ENCODE results near the gene PRKG1.

The PRKG1 gene

GRCh38 chr10:51640120-51640819 is 566.0 kb downstream of the PRKG1 start:
- intact Hi-C loops (cut with DNase I): no loop called here
- DNase-seq: no peak

GRCh38 chr10:51642581-51642980 is 568.3 kb downstream of the PRKG1 start:
- peak in 1 of 42 donors; percentile 12 for DNase-seq
- intact Hi-C loops (cut with DNase I): no loop called here

GRCh38 chr10:51643734-51644133 is 569.4 kb downstream of the PRKG1 start:
- no peak for DNase-seq
- intact Hi-C loops (cut with DNase I): no loop called here

GRCh38 chr10:51649064-51649463 is 574.8 kb downstream of the PRKG1 start:
- intact Hi-C loops (cut with DNase I): no loop called here
- DNase-seq: no peak

GRCh38 chr10:51651063-51651462 is 576.8 kb downstream of the PRKG1 start:
- intact Hi-C loops (cut with DNase I): no loop called here
- no peak for DNase-seq

- DNase-seq: no peak
- intact Hi-C loops (cut with DNase I): no loop called here
Observed at GRCh38 chr10:51653025-51653424, 578.7 kb downstream of the PRKG1 start.

GRCh38 chr10:51654918-51655317 is 580.6 kb downstream of the PRKG1 start:
- intact Hi-C loops (cut with DNase I): no loop called here
- peak in 1 of 42 donors; percentile 10 for DNase-seq

DNA sequence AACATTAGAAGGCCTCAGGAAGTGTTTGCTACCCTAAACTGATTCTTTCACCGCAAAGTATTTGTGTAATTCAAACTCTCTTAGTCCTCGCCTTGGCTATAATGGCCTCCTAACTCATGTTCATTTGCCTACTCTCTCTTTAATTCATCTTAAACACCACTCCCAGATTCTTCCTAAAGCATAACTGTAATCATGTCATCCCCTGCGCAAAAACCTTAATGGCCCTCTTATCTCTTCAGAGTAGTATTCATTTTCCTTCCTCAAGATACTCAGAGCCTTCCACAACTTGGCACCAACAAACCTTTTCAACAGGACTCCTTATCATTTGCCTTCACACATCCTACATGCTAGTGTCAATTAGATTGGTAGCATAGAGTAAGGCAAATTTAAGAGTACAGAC is 582.2 kb downstream of the PRKG1 start:
- no peak for DNase-seq
- intact Hi-C loops (cut with DNase I): no loop called here

DNA sequence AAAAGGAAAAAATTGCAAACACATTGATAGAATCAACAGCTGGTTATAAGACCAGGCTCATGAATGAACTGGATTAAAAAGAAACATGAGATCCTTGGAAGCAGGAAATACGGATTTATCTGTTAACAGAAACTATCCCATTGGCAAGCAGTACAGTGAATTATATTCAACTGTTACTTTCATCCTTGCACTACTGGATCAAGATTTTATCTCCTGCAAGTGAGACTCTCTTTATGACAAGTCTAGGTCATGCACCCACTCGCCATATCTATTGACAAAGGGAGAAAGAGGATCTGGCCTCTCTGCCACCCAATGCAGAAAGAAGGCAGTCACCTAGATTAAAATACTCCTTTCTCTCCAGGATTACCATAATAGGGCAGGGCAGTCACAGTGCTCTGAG is 583.7 kb downstream of the PRKG1 start:
- intact Hi-C loops (cut with DNase I): no loop called here
- no peak for DNase-seq

DNA sequence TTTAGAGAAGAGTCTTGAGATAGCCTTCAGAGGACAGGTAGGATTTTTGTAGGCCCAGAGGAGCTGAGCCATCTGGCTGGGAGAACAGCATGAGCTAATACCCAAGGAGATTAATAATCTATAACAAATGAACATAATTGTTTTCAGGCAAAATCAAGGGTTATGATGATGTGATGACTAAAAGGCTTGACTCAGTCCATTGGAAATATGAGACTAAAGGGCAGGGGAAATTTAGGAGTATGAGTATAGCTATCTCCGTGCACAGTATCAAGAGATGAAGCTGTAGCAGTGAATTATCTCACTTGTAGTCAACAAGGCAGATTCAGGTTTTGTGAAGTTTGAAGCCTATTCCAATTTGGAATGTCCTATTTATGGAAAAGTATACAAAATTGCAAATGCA is 585.1 kb downstream of the PRKG1 start:
- DNase-seq: no peak
- intact Hi-C loops (cut with DNase I): no loop called here

GRCh38 chr10:51663086-51663485 is 588.8 kb downstream of the PRKG1 start:
- no peak for DNase-seq
- intact Hi-C loops (cut with DNase I): no loop called here

DNA sequence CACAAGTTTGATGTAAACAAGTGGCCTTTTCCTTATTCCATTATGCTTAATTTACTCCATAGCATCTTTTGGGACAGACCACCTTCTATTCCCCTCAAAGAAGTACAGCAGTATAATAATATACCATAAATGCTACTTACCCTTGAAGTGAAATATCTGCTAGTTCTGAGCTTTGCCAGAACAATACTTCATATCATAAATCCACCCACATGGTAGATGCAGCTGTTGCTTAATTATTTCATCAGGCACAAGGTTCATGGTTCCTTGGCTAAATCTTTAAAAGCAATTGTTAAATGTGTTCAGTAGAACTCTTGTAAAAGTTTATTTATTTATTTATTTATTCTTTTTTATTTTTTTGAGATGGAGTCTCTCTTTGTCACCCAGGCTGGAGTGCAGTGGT is 592.2 kb downstream of the PRKG1 start:
- intact Hi-C loops (cut with DNase I): no loop called here
- DNase-seq: no peak

- no peak for DNase-seq
- intact Hi-C loops (cut with DNase I): no loop called here
Observed at GRCh38 chr10:51667678-51668335, 593.5 kb downstream of the PRKG1 start.

- DNase-seq: no peak
- intact Hi-C loops (cut with DNase I): no loop called here
Observed at GRCh38 chr10:51668336-51668689, 594.0 kb downstream of the PRKG1 start.

DNA sequence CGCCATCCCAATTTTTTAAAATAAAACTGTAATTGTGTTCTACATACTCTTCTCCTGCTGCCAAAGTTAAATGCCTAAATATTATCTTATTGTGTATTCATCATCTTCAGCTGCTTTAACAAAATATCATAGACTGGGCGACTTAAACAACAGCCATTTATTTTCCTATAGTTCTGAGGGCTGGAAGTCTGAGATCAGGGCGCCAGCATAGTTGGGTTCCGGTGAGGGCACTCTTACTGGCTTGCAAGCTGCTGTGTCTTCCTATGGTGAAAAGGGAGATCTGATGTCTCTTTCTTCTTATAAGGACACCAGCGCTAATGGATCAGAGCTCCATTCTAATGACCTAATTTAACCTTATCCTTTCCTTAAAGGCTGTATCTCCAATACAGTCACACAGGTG is 594.8 kb downstream of the PRKG1 start:
- DNase-seq: no peak
- intact Hi-C loops (cut with DNase I): no loop called here

DNA sequence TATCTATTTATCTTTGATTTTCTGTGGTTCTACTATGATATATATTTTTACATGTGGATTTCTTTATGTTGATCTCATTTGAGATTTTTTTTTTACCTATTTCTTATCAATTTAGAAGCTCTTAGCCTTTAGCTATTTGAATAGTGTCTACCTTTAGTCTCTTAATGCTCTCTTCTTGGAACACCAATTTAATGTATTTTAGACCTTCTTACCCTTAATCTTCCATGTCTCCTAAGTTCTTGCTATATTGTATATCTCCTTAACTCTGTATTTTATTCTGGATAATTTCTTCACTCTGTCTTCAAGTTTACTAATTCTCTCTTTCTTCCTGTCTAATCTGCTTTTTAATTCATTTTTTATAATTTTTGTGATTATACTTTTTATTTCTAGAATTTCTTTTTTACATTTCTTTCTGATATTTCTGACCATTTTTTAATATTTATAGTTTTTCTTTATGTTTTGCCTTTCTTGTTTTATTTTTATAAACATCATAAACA is 597.8 kb downstream of the PRKG1 start:
- intact Hi-C loops (cut with DNase I): no loop called here
- DNase-seq: no peak

- no peak for DNase-seq
- intact Hi-C loops (cut with DNase I): no loop called here
Observed at GRCh38 chr10:51675088-51675487, 600.8 kb downstream of the PRKG1 start.

- intact Hi-C loops (cut with DNase I): no loop called here
Observed at GRCh38 chr10:51679841-51680240, 605.6 kb downstream of the PRKG1 start.

DNA sequence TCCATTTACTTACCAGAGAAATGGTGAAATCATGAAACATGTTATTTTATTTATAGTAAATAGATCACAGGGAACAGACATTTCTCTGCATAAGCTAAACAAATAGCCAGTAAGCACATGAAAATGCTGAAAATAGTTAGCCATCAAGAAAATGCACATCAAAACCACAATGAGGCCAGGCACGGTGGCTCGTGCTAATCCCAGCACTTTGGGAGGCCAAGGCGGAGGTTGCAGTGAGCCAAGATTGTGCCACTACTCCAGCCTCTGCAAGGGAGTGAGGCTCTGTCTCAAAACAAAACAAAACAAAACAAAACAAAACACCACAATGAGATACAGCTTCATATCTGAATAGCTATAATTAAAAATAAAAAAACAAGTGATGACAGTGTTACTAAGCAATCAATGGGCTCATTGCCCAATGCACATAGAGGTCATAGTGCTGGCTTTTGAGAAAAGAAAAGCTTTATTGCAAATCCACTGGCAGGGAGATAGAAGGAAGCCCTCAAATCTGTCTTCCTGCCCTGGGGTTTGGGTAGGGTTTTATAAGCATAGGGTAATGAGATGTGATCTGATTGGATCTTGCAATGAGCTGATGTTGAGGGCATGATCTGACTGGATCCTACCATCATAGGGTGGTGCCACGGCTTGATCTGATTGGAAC is 608.9 kb downstream of the PRKG1 start:
- intact Hi-C loops (cut with DNase I): no loop called here
- DNase-seq: no peak

More at GRCh38 chr10:51679841-51680240, 605.6 kb downstream of the PRKG1 start:
- DNase-seq: no peak

GRCh38 chr10:51685768-51686167 is 611.5 kb downstream of the PRKG1 start:
- peak in 1 of 42 donors; percentile 48 for DNase-seq
- intact Hi-C loops (cut with DNase I): no loop called here

Data from head of caudate nucleus (tissue), 42 donors.